MCF 10A (cell line): ENCODE results near the gene SLC15A1. TPM values are rescaled to one million over a fixed set of nuclear protein-coding genes. Genes with fewer than 3 reads are reported as not detected.

ENCODE experiments used
- BruUV-seq: library from RNA; stranded (reverse); fragments of 400-500 nt; replicated peaks from 2 replicates; lab custom pipeline; 2021; lab: Mats Ljungman, UMichigan
- CTCF ChIA-PET: fragments of 300-600 bp; sonication (Branson Sonifier 250); formaldehyde crosslinking; extraction: SDS; loops from one replicate; lab custom pipeline; 2021; ENCODE audit warnings: antibody characterized with exemption, inconsistent platforms; lab: Yijun Ruan, JAX
- POLR2A ChIA-PET: fragments of 300-600, 350-650 bp; sonication (Branson Sonifier 250); formaldehyde crosslinking; extraction: SDS; loops from one replicate; lab custom pipeline; 2020; ENCODE audit warnings: antibody characterized with exemption, inconsistent platforms; lab: Yijun Ruan, JAX
- DNase-seq: peaks from one replicate; pipeline ENCODE4 v3.0.0-alpha.2; 2018; ENCODE audit not compliant: unreplicated experiment
- H3K27ac Mint-ChIP-seq: one replicate; pipeline ENCODE4 v1.8.0; 2022; ENCODE audit warnings: mild to moderate bottlenecking, low read depth, mixed read lengths; ENCODE audit not compliant: unreplicated experiment
- H3K27me3 Mint-ChIP-seq: one replicate; pipeline ENCODE4 v1.8.0; 2022; ENCODE audit warnings: mixed read lengths; ENCODE audit not compliant: insufficient read depth, unreplicated experiment
- H3K36me3 Mint-ChIP-seq: one replicate; pipeline ENCODE4 v1.8.0; 2022; ENCODE audit warnings: mild to moderate bottlenecking, moderate library complexity, mixed read lengths; ENCODE audit not compliant: insufficient read depth, unreplicated experiment
- H3K4me1 Mint-ChIP-seq: one replicate; pipeline ENCODE4 v1.8.0; 2022; ENCODE audit warnings: mixed read lengths; ENCODE audit not compliant: insufficient read depth, unreplicated experiment
- H3K4me3 Mint-ChIP-seq: one replicate; pipeline ENCODE4 v1.8.0; 2022; ENCODE audit warnings: mild to moderate bottlenecking, moderate library complexity, mixed read lengths; ENCODE audit not compliant: unreplicated experiment
- H3K9me3 Mint-ChIP-seq: one replicate; pipeline ENCODE4 v1.8.0; 2022; ENCODE audit warnings: mixed read lengths; ENCODE audit not compliant: unreplicated experiment
- CTCF ChIP-seq: fragments of 200-600 bp; IDR thresholded peaks from one replicate; pipeline ENCODE4 v1.8.0; 2022; ENCODE audit warnings: antibody characterized with exemption, mild to moderate bottlenecking; ENCODE audit not compliant: unreplicated experiment
- intact Hi-C: fragments of 100-400 bp; cut with micrococcal nuclease; formaldehyde crosslinking; loops from 2 replicates; pipeline ENCODE4 v1.14.1; 2022
- total RNA-seq: library from RNA; stranded (reverse); gene quantifications from 2 replicates; pipeline ENCODE4 v1.2.3, GENCODE V29; 2022

SLC15A1 gene
- total RNA-seq, 1 experiment from 2014 or later, result not detected

- Mint-ChIP-seq H3K9me3 (no peaks in the 10 kb centered on the region), H3K4me3 (no peak overlapping the region), H3K4me1 (no peaks in the 10 kb centered on the region), H3K27me3 (no peaks in the 10 kb centered on the region), H3K36me3 (peaks cover 58% of the 10 kb centered on the region), H3K27ac (no peak overlapping the region)
- DNase-seq, result no peak
- intact Hi-C loops, result no loop called here
- BruUV-seq, result no TSS peak
- ChIA-PET POLR2A (no interaction called here), CTCF (no interaction called here)
- no peak for TF ChIP-seq CTCF
Observed at GRCh38 chr13:98795220-98795619, 42.7 kb upstream of the SLC15A1 start.

GRCh38 chr13:98794498-98794897 is 42.0 kb upstream of the SLC15A1 start:
- TF ChIP-seq CTCF, result no peak
- POLR2A ChIA-PET, result no interaction called here
- no peak overlapping the region for H3K27ac Mint-ChIP-seq

GRCh38 chr13:98792785-98793495 is 40.5 kb upstream of the SLC15A1 start:
- POLR2A ChIA-PET, result no interaction called here
- Mint-ChIP-seq H3K9me3 (no peaks in the 10 kb centered on the region), H3K36me3 (peaks cover 46% of the 10 kb centered on the region)

More at GRCh38 chr13:98794498-98794897, 42.0 kb upstream of the SLC15A1 start:
- intact Hi-C loops, result no loop called here
- Mint-ChIP-seq H3K36me3 (peaks cover 53% of the 10 kb centered on the region), H3K4me3 (no peak overlapping the region), H3K4me1 (no peaks in the 10 kb centered on the region), H3K27me3 (no peaks in the 10 kb centered on the region), H3K9me3 (no peaks in the 10 kb centered on the region)
- no TSS peak for BruUV-seq
- CTCF ChIA-PET, result interaction anchor here (0.6 to 1.2 kb wide), 2 partner anchors 49 to 254 kb away, joined by 3 to 6 read pairs; no protein-coding TSS in a partner anchor
- DNase-seq, result no peak

More at GRCh38 chr13:98792785-98793495, 40.5 kb upstream of the SLC15A1 start:
- CTCF ChIA-PET, result interaction anchor here (0.7 kb wide), 1 partner anchor 66 kb away, joined by 5 read pairs; no protein-coding TSS in a partner anchor
- intact Hi-C loops, result no loop called here
- TF ChIP-seq CTCF, result no peak
- BruUV-seq, result no TSS peak
- Mint-ChIP-seq H3K27ac (no peak overlapping the region), H3K4me3 (no peak overlapping the region), H3K27me3 (peaks cover 2% of the 10 kb centered on the region), H3K4me1 (peaks cover 5% of the 10 kb centered on the region)
- no peak for DNase-seq
